Central memory CD8-positive, alpha-beta T cell (primary cell): Measurements from ENCODE around the gene SHFL.
A peak's percentile ranks its signal among the peaks of the same experiment; 100 is the strongest.

ENCODE experiments used
- ATAC-seq: fragments of 150-1000 bp; cut with Tn5 transposase; replicated peaks from 2 replicates; pipeline ENCODE4 v1.10.0; 2022; ENCODE audit warnings: mild to moderate bottlenecking, moderate FRiP score, moderate number of reproducible peaks; ENCODE audit not compliant: poor library complexity, severe bottlenecking; ENCODE audit errors: extremely low read depth
- DNase-seq, 2 donors: peaks; one replicate each; pipeline ENCODE4 v3.0.0; 2021; ENCODE audit warnings: low spot score in 2 of 2
- H3K27ac Mint-ChIP-seq: one replicate; pipeline ENCODE4 v1.8.0; 2022; ENCODE audit warnings: low read depth, mild to moderate bottlenecking, moderate library complexity, mixed read lengths
- H3K27me3 Mint-ChIP-seq: one replicate; pipeline ENCODE4 v1.8.0; 2022; ENCODE audit warnings: mixed read lengths
- H3K36me3 Mint-ChIP-seq: one replicate; pipeline ENCODE4 v1.8.0; 2022; ENCODE audit warnings: mild to moderate bottlenecking, moderate library complexity, mixed read lengths; ENCODE audit not compliant: insufficient read depth
- H3K4me1 Mint-ChIP-seq: one replicate; pipeline ENCODE4 v1.8.0; 2022; ENCODE audit warnings: mixed read lengths
- H3K4me3 Mint-ChIP-seq: one replicate; pipeline ENCODE4 v1.8.0; 2022; ENCODE audit warnings: mild to moderate bottlenecking, moderate library complexity, mixed read lengths
- H3K9me3 Mint-ChIP-seq: one replicate; pipeline ENCODE4 v1.8.0; 2022; ENCODE audit warnings: mixed read lengths

Gene SHFL

DNA sequence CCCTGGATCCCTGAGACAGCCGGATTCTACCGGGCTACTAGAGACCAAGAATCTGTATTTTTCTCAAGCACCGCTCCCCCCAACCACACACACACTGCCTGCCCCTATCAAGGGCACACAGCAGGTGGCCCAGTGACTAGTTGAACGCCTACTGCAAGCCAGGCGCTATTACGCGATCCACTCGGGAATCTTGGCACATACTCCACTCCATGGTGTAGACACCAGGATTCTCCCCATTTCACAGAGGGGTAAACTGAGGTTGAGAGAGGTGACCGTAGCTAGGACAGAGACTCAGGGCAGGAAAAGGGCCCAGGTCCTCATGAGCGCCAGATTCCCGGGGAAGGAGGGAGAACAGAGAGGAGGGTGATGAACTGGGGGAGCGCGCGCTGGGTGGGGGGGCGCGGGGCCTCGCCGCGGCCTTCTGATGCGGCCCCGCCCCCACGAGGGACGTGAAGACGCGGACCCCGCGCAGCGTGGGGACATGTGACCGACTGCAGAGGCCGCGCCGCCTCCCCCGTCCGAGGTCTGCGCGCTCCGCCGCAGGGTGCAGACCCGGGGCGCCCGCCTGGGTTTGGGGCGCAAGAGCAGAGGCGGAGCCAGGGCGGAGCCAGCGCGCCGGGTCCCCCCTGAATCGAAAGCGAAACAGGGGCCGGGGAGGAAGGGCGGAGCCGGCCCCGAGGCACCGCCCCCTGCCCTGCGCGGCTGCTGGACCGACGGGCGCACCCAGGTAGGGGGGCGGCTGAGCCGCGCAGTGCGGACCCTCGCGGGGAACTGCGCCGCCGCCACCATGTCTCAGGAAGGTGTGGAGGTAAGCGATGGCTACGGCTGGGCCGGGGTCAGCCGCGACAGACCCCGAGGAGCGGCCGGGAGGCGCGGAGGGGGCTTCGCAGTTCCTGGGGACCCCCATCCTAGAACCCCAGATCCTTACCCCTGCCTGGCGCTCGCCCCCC lies at the start of gene SHFL:
TSS of gene SHFL (plus strand) at position 677 of the 950 bp plus-strand sequence. CDS start at position 788, 111 bp downstream.
- ATAC-seq (peak; percentile 93), DNase-seq (peak; percentile 70 to 73)
- H3K9me3 Mint-ChIP-seq: no peaks in the 10 kb centered on the region
- H3K4me1 Mint-ChIP-seq: peaks cover 12% of the 10 kb centered on the region
- H3K4me3 Mint-ChIP-seq: peak within 1 kb of the TSS; percentile 88
- H3K36me3 Mint-ChIP-seq: peaks cover 13% of the 10 kb centered on the region
- no peaks in the 10 kb centered on the region for H3K27me3 Mint-ChIP-seq
- peak within 1 kb of the TSS; percentile 88 for H3K27ac Mint-ChIP-seq

- Mint-ChIP-seq H3K9me3 (no peaks in the 10 kb centered on the region), H3K4me1 (no peaks in the 10 kb centered on the region), H3K36me3 (no peaks in the 10 kb centered on the region), H3K27ac (no peak overlapping the region), H3K27me3 (peaks cover 52% of the 10 kb centered on the region), H3K4me3 (no peak overlapping the region)
- DNase-seq: no peak
- ATAC-seq: no peak
Measured at GRCh38 chr19:10036601-10037071, 49.5 kb upstream of the SHFL start.

DNA sequence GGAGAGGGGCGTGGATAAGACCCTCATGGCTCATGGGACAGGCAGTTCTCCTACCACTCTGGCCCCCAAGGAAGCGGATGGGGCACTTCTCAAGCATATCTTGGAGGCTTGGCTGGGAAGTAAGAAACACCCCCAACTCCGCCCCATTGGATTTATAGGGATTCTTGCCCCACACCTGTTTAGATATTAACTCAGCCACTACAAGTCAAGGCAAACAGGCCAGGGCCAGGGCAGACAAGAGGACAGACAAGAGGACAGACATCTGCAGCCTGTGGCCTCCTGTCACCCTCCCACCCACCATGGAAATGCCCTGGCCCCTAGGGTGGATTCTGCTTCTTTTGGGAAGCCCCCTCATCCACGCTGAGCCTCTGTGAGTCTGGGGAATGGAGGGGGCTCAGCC lies 48.8 kb upstream of the SHFL start:
- H3K27me3 Mint-ChIP-seq: peaks cover 53% of the 10 kb centered on the region
- DNase-seq: no peak
- no peaks in the 10 kb centered on the region for H3K9me3 Mint-ChIP-seq
- H3K4me3 Mint-ChIP-seq: no peak overlapping the region
- no peaks in the 10 kb centered on the region for H3K36me3 Mint-ChIP-seq
- H3K27ac Mint-ChIP-seq: no peak overlapping the region
- ATAC-seq: no peak
- no peaks in the 10 kb centered on the region for H3K4me1 Mint-ChIP-seq

DNA sequence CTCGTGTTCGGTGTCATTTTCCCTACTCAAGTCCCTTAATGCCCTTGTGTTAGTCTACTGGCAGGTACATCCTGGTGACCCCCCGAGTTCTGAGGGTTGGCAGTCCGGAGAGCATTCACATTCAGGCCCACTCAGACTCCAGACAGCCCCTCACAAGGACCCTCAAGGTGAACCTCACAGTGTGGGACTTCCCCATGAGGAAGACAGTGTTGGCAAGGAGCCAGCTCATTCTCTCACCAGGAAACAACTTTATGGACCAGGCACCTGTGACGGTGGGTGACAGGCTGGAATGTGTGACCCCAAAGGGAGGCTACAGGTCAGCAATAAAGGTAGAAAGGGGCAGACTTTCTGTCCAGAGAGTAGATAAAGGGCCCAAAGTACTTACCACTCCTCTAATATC lies 48.3 kb upstream of the SHFL start:
- peaks cover 53% of the 10 kb centered on the region for H3K27me3 Mint-ChIP-seq
- no peak for DNase-seq
- H3K27ac Mint-ChIP-seq: no peak overlapping the region
- ATAC-seq: no peak
- H3K4me3 Mint-ChIP-seq: no peak overlapping the region
- no peaks in the 10 kb centered on the region for H3K36me3 Mint-ChIP-seq
- H3K9me3 Mint-ChIP-seq: no peaks in the 10 kb centered on the region
- no peaks in the 10 kb centered on the region for H3K4me1 Mint-ChIP-seq

DNA sequence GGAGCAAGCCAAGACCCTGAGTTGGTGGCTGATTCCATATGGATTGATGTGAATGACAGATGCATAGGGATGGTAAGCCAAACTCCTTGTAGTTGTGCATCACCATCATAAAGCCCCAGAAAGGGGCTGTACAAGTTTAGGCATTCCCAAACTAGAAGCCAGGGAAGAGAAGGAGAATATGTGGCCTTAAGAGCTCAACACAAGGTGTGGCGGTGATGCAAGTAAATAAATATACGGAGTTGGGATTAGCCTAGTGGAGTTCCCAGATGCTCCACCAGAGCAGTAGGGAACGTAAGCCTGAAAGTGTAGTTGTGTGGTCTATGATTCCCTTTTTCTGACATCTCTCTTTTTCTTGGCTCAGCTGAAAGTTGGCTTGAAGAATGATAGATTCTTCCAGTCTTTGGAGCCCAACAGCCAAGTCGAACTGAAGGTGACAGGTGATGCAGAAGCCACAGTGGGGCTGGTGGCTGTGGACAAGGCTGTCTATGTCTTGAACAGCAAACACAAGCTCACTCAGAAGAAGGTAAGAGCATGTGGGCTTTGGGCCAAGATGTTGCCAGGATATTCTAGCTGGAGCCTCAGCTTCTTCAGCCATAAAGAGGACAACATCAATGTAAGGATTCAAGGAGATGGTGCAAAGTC lies 42.7 kb upstream of the SHFL start:
- no peaks in the 10 kb centered on the region for H3K9me3 Mint-ChIP-seq
- H3K27ac Mint-ChIP-seq: no peak overlapping the region
- H3K36me3 Mint-ChIP-seq: no peaks in the 10 kb centered on the region
- no peak for DNase-seq
- H3K4me3 Mint-ChIP-seq: no peak overlapping the region
- ATAC-seq: no peak
- peaks cover 82% of the 10 kb centered on the region for H3K27me3 Mint-ChIP-seq
- peaks cover 3% of the 10 kb centered on the region for H3K4me1 Mint-ChIP-seq

DNA sequence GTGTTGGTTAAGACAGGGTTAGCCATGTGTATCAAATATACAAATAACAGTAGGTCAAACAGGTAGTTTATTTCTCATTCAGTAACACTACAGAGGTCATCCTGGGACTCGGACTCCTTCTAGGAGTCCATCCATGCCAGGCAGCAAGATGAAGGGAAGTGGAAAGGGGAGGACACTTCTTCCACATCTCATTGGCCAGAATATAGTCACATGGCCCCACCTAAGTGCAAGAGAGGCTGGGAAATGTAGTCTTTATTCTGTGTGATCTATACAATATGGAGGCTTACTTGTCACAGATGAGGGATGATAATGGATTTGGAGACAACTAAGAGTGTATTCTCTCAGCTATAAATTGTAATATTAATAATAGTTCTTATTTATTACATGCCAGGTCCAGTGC lies 41.7 kb upstream of the SHFL start:
- peaks cover 72% of the 10 kb centered on the region for H3K27me3 Mint-ChIP-seq
- H3K4me3 Mint-ChIP-seq: no peak overlapping the region
- H3K27ac Mint-ChIP-seq: no peak overlapping the region
- H3K4me1 Mint-ChIP-seq: peaks cover 7% of the 10 kb centered on the region
- ATAC-seq (no peak), DNase-seq (no peak)
- H3K9me3 Mint-ChIP-seq: no peaks in the 10 kb centered on the region
- no peaks in the 10 kb centered on the region for H3K36me3 Mint-ChIP-seq

DNA sequence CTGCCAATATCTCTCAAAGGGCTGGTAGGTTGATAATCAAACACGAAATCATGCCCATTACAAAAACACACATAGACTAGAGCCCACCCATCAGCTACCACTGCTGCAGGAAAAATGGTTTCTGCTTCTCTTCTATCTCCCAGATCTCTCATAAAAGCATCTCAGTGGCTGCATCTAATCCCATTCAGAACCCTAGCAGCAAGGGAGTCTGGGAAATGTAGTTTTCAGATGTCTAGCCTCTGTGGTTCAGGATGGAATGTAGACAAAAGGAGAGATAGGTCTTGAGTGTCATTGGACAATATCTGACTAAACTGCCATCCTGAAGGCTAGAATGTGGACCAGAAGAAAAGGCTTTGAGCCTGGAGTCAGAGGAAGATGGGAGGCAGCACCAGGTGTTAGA lies 40.7 kb upstream of the SHFL start:
- H3K4me3 Mint-ChIP-seq: no peak overlapping the region
- H3K4me1 Mint-ChIP-seq: peaks cover 7% of the 10 kb centered on the region
- no peaks in the 10 kb centered on the region for H3K36me3 Mint-ChIP-seq
- H3K9me3 Mint-ChIP-seq: no peaks in the 10 kb centered on the region
- no peak for DNase-seq
- no peak overlapping the region for H3K27ac Mint-ChIP-seq
- H3K27me3 Mint-ChIP-seq: peaks cover 69% of the 10 kb centered on the region
- no peak for ATAC-seq

DNA sequence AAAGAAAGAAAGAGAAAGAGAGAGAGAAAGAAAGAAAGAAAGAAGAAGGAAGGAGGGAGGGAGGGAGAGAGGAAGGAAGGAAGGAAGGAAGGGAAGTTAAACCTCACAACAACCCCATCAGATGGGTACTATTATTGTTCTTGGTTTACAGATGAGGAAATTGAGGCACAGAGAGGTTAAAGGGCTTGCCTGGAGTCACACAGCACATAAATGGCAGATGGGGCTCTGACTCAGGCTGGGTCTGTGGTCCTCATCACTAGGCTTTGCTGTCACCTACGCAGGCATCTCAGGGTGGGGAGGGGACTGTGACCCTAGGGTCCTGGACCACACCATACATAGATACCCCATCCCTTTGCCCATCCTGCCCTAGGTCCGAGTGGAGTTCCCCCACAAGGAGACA lies 36.5 kb upstream of the SHFL start:
- ATAC-seq (no peak), DNase-seq (no peak)

GRCh38 chr19:10052602-10053360 lies 33.3 kb upstream of the SHFL start:
- no peak overlapping the region for H3K4me3 Mint-ChIP-seq
- DNase-seq: no peak
- ATAC-seq: no peak
- H3K4me1 Mint-ChIP-seq: peaks cover 7% of the 10 kb centered on the region
- H3K9me3 Mint-ChIP-seq: no peaks in the 10 kb centered on the region
- no peak overlapping the region for H3K27ac Mint-ChIP-seq
- peaks cover 14% of the 10 kb centered on the region for H3K27me3 Mint-ChIP-seq
- no peaks in the 10 kb centered on the region for H3K36me3 Mint-ChIP-seq

More for the DNA sequence above, 36.5 kb upstream of the SHFL start:
- H3K4me1 Mint-ChIP-seq: peaks cover 7% of the 10 kb centered on the region
- no peaks in the 10 kb centered on the region for H3K9me3 Mint-ChIP-seq
- no peak overlapping the region for H3K4me3 Mint-ChIP-seq
- H3K27me3 Mint-ChIP-seq: peaks cover 30% of the 10 kb centered on the region
- no peaks in the 10 kb centered on the region for H3K36me3 Mint-ChIP-seq
- no peak overlapping the region for H3K27ac Mint-ChIP-seq

- DNase-seq (no peak), ATAC-seq (no peak)
- no peaks in the 10 kb centered on the region for H3K36me3 Mint-ChIP-seq
- no peak overlapping the region for H3K4me3 Mint-ChIP-seq
- H3K27me3 Mint-ChIP-seq: peaks cover 34% of the 10 kb centered on the region
- no peaks in the 10 kb centered on the region for H3K9me3 Mint-ChIP-seq
- H3K27ac Mint-ChIP-seq: no peak overlapping the region
- no peaks in the 10 kb centered on the region for H3K4me1 Mint-ChIP-seq
Measured at GRCh38 chr19:10061717-10062310, 24.3 kb upstream of the SHFL start.

GRCh38 chr19:10068205-10068604 lies 17.9 kb upstream of the SHFL start:
- Mint-ChIP-seq H3K36me3 (peaks cover 2% of the 10 kb centered on the region), H3K27ac (peak overlapping the region; percentile 25), H3K4me3 (peak overlapping the region; percentile 8), H3K9me3 (no peaks in the 10 kb centered on the region), H3K27me3 (peaks cover 17% of the 10 kb centered on the region), H3K4me1 (peaks cover 10% of the 10 kb centered on the region)
- peak; percentile 58 for ATAC-seq
- no peak for DNase-seq

GRCh38 chr19:10069046-10069445 lies 17.1 kb upstream of the SHFL start:
- no peak for ATAC-seq
- H3K4me1 Mint-ChIP-seq: peaks cover 10% of the 10 kb centered on the region
- H3K27ac Mint-ChIP-seq: no peak overlapping the region
- no peaks in the 10 kb centered on the region for H3K9me3 Mint-ChIP-seq
- H3K4me3 Mint-ChIP-seq: no peak overlapping the region
- H3K36me3 Mint-ChIP-seq: peaks cover 2% of the 10 kb centered on the region
- DNase-seq: no peak
- H3K27me3 Mint-ChIP-seq: peaks cover 10% of the 10 kb centered on the region
